Mesenchymal stem cell (in vitro differentiated cells and primary cell): ENCODE data around the gene STAG1.

Experiments
- DNase-seq: peaks from one replicate; pipeline ENCODE4 v3.0.0-alpha.2; 2013
- H2AFZ ChIP-seq: one replicate; pipeline ENCODE4 v1.6.1; 2013; ENCODE audit warnings: low read depth, mild to moderate bottlenecking, control low read depth, inconsistent platforms, low read length, moderate library complexity
- H2AK5ac ChIP-seq: 2 replicates; pipeline ENCODE4 v1.6.1; 2013; ENCODE audit warnings: low read length, moderate library complexity, mild to moderate bottlenecking, inconsistent platforms; ENCODE audit not compliant: severe bottlenecking
- H2BK120ac ChIP-seq: one replicate; pipeline ENCODE4 v1.6.1; 2013; ENCODE audit warnings: low read depth, mild to moderate bottlenecking, inconsistent platforms, low read length, moderate library complexity
- H2BK12ac ChIP-seq, 2 experiments: one replicate each; pipeline ENCODE4 v1.6.1; 2013; ENCODE audit warnings: inconsistent platforms in 2 of 2, low read length in 2 of 2, mild to moderate bottlenecking in 2 of 2, moderate library complexity in 2 of 2, control low read depth in 1 of 2
- H2BK15ac ChIP-seq: one replicate; pipeline ENCODE4 v1.6.1; 2013; ENCODE audit warnings: mild to moderate bottlenecking, low read depth, inconsistent platforms; ENCODE audit not compliant: poor library complexity, severe bottlenecking
- H2BK5ac ChIP-seq: 2 replicates; pipeline ENCODE4 v1.6.1; 2013; ENCODE audit warnings: low read depth, mild to moderate bottlenecking, low read length, control low read depth, inconsistent platforms; ENCODE audit not compliant: poor library complexity, severe bottlenecking
- H3K14ac ChIP-seq, 2 experiments: one replicate each; pipeline ENCODE4 v1.6.1; 2013; ENCODE audit warnings: inconsistent platforms in 2 of 2, low read length in 2 of 2, control low read depth in 1 of 2, mild to moderate bottlenecking in 1 of 2, moderate library complexity in 1 of 2
- H3K18ac ChIP-seq, 2 experiments: one replicate each; pipeline ENCODE4 v1.6.1; 2013; ENCODE audit warnings: inconsistent platforms in 2 of 2, low read length in 2 of 2, control low read depth in 1 of 2, low read depth in 1 of 2, mild to moderate bottlenecking in 1 of 2
- H3K23ac ChIP-seq, 2 experiments: one replicate each; pipeline ENCODE4 v1.6.1; 2013; ENCODE audit warnings: inconsistent platforms in 2 of 2, low read length in 2 of 2, mild to moderate bottlenecking in 2 of 2, moderate library complexity in 2 of 2, control low read depth in 1 of 2
- H3K27ac ChIP-seq: 2 replicates; pipeline ENCODE4 v1.5.1; 2013; ENCODE audit warnings: mild to moderate bottlenecking, moderate library complexity, low read length, control low read depth, inconsistent platforms; ENCODE audit not compliant: poor library complexity, severe bottlenecking
- H3K27me3 ChIP-seq, 2 experiments: 2 replicates each; pipeline versions ENCODE4 v1.6.1 to v1.7.0; 2013; ENCODE audit warnings: low read length in 2 of 2, mild to moderate bottlenecking in 2 of 2, moderate library complexity in 2 of 2, control low read depth in 1 of 2, inconsistent platforms in 1 of 2; ENCODE audit not compliant: control insufficient read depth in 1 of 2, insufficient read depth in 1 of 2
- H3K36me3 ChIP-seq, 2 experiments: 2 replicates each; pipeline versions ENCODE4 v1.6.1 to v1.7.0; 2013; ENCODE audit warnings: low read length in 2 of 2, control low read depth in 1 of 2, inconsistent platforms in 1 of 2, low read depth in 1 of 2, mild to moderate bottlenecking in 1 of 2; ENCODE audit not compliant: insufficient read depth in 2 of 2, control insufficient read depth in 1 of 2
- H3K4ac ChIP-seq, 2 experiments: one replicate each; pipeline ENCODE4 v1.6.1; 2013; ENCODE audit warnings: inconsistent platforms in 2 of 2, low read length in 2 of 2, mild to moderate bottlenecking in 2 of 2, moderate library complexity in 2 of 2, control low read depth in 1 of 2, low read depth in 1 of 2
- H3K4me1 ChIP-seq: 2 replicates; pipeline ENCODE4 v1.6.1; 2013; ENCODE audit warnings: low read depth, low read length, control low read depth; ENCODE audit not compliant: control insufficient read depth, insufficient read depth
- H3K4me2 ChIP-seq: 2 replicates; pipeline ENCODE4 v1.6.1; 2013; ENCODE audit warnings: low read length, mild to moderate bottlenecking, inconsistent platforms; ENCODE audit not compliant: poor library complexity, severe bottlenecking
- H3K4me3 ChIP-seq, 2 experiments: 2 replicates each; pipeline versions ENCODE4 v1.5.1 to v1.7.0; 2013; ENCODE audit warnings: low read length in 2 of 2, mild to moderate bottlenecking in 2 of 2, control low read depth in 1 of 2, low read depth in 1 of 2; ENCODE audit not compliant: insufficient read depth in 1 of 2
- H3K79me1 ChIP-seq: replicated peaks from 2 replicates; pipeline ENCODE4 v1.6.1; 2013; ENCODE audit warnings: mild to moderate bottlenecking, control low read depth, low read length, inconsistent platforms; ENCODE audit not compliant: poor library complexity, severe bottlenecking
- H3K9ac ChIP-seq: 2 replicates; pipeline ENCODE4 v1.7.0; 2013; ENCODE audit warnings: mild to moderate bottlenecking, low read length, moderate library complexity
- H3K9me3 ChIP-seq: 2 replicates; pipeline ENCODE4 v1.7.0; 2013; ENCODE audit warnings: mild to moderate bottlenecking, low read length; ENCODE audit not compliant: control insufficient read depth
- H4K8ac ChIP-seq: one replicate; pipeline ENCODE4 v1.6.1; 2013; ENCODE audit warnings: inconsistent platforms, mild to moderate bottlenecking, low read length, moderate library complexity
- H4K91ac ChIP-seq: one replicate; pipeline ENCODE4 v1.6.1; 2013; ENCODE audit warnings: mild to moderate bottlenecking, low read length, inconsistent platforms
- WGBS: methylation state at CpG from one replicate; pipeline ENCODE4 v1.1.7; 2013; ENCODE audit warnings: mixed read lengths; 5-methylcytosine and 5-hydroxymethylcytosine counted together

STAG1 gene

DNA sequence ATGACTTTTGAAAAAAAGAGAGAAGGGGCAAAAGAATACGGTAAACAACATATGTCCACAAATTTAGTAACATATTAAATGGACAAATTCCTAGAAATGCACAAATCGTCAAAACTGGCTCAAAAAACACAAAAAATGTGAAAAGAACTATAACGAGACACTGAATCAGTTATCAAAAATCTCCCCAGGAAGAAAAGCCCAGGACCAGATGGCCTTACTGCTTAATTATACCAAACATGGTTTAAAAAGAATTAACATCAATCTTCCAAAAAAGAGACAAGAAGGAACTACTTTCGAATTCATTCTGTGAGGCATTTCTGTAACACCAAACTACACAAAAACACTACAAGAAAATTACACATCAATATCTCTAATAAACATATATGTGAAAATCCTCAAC, 117.4 kb downstream of the STAG1 start:
- Histone ChIP-seq H3K4me1 (peaks cover 4% of the 10 kb centered on the region), H3K27ac (no peak overlapping the region), H2BK120ac (no peak overlapping the region), H3K79me1 (peaks cover 14% of the 10 kb centered on the region), H3K9ac (no peak overlapping the region), H4K8ac (no peak overlapping the region), H3K36me3 (no peaks in the 10 kb centered on the region), H2AK5ac (no peak overlapping the region), H3K4me3 (no peak overlapping the region), H2BK12ac (no peak overlapping the region), H2BK5ac (no peak overlapping the region), H3K18ac (no peak overlapping the region), H2AFZ (no peak overlapping the region), H3K4me2 (no peak overlapping the region), H3K9me3 (no peaks in the 10 kb centered on the region), H4K91ac (no peak overlapping the region), H3K23ac (no peak overlapping the region), H3K4ac (no peak overlapping the region), H3K27me3 (no peaks in the 10 kb centered on the region), H3K14ac (no peak overlapping the region), H2BK15ac (no peak overlapping the region)
- 96% methylated on average over 4 of the region's 4 CpGs for WGBS
- DNase-seq = no peak

DNA sequence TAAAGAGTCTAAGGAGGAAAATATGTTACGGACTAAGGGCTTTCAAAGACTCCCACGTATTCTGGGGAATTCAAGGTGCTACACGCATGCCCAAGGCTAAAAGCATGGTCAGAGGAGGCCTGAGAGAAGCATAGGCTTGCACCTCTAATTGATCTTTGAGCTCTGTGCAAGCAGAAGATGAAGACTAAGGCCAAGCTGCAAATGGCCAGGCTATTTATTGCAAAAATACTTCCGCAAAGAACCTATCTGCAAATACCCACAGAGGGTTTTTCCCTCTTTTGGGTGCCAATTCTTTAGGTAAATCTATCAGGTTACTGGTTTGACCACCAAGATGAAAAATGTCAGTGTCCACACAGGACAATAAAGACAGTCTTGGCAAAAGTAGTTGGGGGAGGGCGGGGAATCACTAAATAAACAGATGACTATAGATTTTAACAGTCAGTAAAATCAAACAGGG, 119.5 kb downstream of the STAG1 start:
- no peak overlapping the region for H2BK12ac ChIP-seq
- H4K91ac ChIP-seq = no peak overlapping the region
- H2AFZ ChIP-seq = no peak overlapping the region
- no peak overlapping the region for H3K23ac ChIP-seq
- H3K18ac ChIP-seq = no peak overlapping the region
- WGBS = 96% methylated on average over 5 of the region's 5 CpGs
- peaks cover 0 to 17% of the 10 kb centered on the region in 2 experiments for H3K36me3 ChIP-seq
- H3K4ac ChIP-seq = no peak overlapping the region
- H3K4me3 ChIP-seq = no peak overlapping the region
- no peak overlapping the region for H3K14ac ChIP-seq
- H3K79me1 ChIP-seq = peaks cover 11% of the 10 kb centered on the region
- no peak for DNase-seq
- no peak overlapping the region for H2BK120ac ChIP-seq
- peaks cover 3% of the 10 kb centered on the region for H3K4me1 ChIP-seq
- H3K4me2 ChIP-seq = no peak overlapping the region
- H4K8ac ChIP-seq = no peak overlapping the region
- no peak overlapping the region for H2AK5ac ChIP-seq
- no peaks in the 10 kb centered on the region for H3K9me3 ChIP-seq
- H3K27me3 ChIP-seq = no peaks in the 10 kb centered on the region
- no peak overlapping the region for H3K27ac ChIP-seq
- no peak overlapping the region for H2BK5ac ChIP-seq
- no peak overlapping the region for H3K9ac ChIP-seq
- no peak overlapping the region for H2BK15ac ChIP-seq

DNA sequence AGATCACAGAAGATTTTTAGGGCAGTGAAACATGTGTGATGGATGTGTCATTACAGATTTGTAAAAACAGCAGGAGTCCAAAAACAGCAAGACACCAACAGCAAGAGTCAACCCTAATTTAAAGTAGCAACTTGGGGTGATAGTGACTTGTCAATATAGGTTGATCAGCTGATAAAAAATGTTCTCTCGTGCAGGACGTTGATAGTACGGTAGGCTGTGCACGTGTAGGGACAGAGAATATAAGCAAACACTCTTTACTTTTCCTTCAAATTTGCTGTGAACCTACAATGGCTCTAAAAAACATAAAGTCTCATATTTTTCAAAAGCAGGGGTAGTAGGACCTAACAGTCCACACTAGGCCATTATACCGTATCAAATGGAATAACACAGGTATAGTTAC, 120.8 kb downstream of the STAG1 start:
- Histone ChIP-seq H4K8ac (no peak overlapping the region), H3K36me3 (peaks cover 0 to 24% of the 10 kb centered on the region in 2 experiments), H2BK15ac (no peak overlapping the region), H3K23ac (no peak overlapping the region), H3K4me3 (no peak overlapping the region), H2BK120ac (no peak overlapping the region), H3K4me1 (peaks cover 3% of the 10 kb centered on the region), H3K27me3 (no peaks in the 10 kb centered on the region), H3K79me1 (peaks cover 11% of the 10 kb centered on the region), H3K4me2 (no peak overlapping the region), H3K18ac (no peak overlapping the region), H3K9ac (no peak overlapping the region), H3K14ac (no peak overlapping the region), H3K9me3 (no peaks in the 10 kb centered on the region), H2BK12ac (no peak overlapping the region), H4K91ac (no peak overlapping the region), H2BK5ac (no peak overlapping the region), H2AK5ac (no peak overlapping the region), H3K27ac (no peak overlapping the region), H2AFZ (no peak overlapping the region), H3K4ac (no peak overlapping the region)
- no peak for DNase-seq
- WGBS = 100% methylated on average over 4 of the region's 5 CpGs

DNA sequence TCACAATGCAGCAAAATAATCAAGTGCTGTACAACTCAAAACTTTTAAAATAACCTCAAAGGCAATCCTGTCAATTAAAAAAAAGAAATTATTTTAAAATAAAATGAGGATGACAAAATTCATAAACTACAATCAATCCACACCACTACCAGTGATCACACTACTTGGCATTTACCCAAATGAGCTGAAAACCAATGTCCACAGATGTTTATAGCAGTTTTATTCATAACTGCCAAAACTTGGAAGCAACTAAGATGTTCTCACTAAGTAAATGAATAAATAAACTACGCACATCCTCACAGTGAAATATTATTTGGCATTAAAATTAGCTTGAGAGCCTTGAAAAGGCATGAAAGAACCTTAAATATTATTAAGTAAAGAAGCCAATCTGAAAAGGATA, 121.3 kb downstream of the STAG1 start:
- H4K8ac ChIP-seq = no peak overlapping the region
- H2BK120ac ChIP-seq = no peak overlapping the region
- H2BK15ac ChIP-seq = no peak overlapping the region
- H3K79me1 ChIP-seq = peaks cover 11% of the 10 kb centered on the region
- no peaks in the 10 kb centered on the region for H3K9me3 ChIP-seq
- H3K27me3 ChIP-seq = no peaks in the 10 kb centered on the region
- H3K9ac ChIP-seq = no peak overlapping the region
- no peak overlapping the region for H3K4ac ChIP-seq
- H3K4me1 ChIP-seq = peaks cover 3% of the 10 kb centered on the region
- peaks cover 0 to 24% of the 10 kb centered on the region in 2 experiments for H3K36me3 ChIP-seq
- H2BK5ac ChIP-seq = no peak overlapping the region
- no peak overlapping the region for H2BK12ac ChIP-seq
- H3K18ac ChIP-seq = no peak overlapping the region
- no peak overlapping the region for H3K4me2 ChIP-seq
- no peak overlapping the region for H3K23ac ChIP-seq
- H3K27ac ChIP-seq = no peak overlapping the region
- no peak overlapping the region for H2AK5ac ChIP-seq
- no peak overlapping the region for H3K14ac ChIP-seq
- no peak overlapping the region for H2AFZ ChIP-seq
- no CpG with 5 or more reads among the region's 1 CpG for WGBS
- DNase-seq = no peak
- no peak overlapping the region for H4K91ac ChIP-seq
- no peak overlapping the region for H3K4me3 ChIP-seq
